ENCODE data around the gene NFAT5.

DNA sequence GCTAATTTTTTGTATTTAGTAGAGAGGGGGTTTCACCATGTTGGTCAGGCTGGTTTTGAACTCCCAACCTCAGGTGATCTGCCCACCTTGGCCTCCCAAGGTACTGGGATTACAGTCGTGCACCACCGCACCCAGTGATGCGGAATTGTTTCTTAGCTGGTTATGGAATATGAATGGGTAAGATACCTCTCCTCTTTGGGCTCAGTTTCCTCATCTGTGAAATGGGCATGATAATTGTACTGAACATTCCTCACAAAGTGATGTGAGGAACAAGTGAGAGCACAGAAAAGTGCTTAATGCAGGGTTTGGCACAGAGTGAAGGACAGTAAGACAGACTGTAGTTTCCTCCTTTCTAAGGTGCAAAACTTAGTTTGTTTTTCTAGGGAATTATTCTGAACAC lies 31.0 kb upstream of the NFAT5 start:
- TF ChIP-seq CTCF (IDR thresholded peaks at IDR 0.05) = no peak
- no peak for TF ChIP-seq POLR2A (IDR thresholded peaks at IDR 0.05)

Data from testis (tissue), 2 donors.